Measurements from ENCODE around the gene RNF138.

DNA sequence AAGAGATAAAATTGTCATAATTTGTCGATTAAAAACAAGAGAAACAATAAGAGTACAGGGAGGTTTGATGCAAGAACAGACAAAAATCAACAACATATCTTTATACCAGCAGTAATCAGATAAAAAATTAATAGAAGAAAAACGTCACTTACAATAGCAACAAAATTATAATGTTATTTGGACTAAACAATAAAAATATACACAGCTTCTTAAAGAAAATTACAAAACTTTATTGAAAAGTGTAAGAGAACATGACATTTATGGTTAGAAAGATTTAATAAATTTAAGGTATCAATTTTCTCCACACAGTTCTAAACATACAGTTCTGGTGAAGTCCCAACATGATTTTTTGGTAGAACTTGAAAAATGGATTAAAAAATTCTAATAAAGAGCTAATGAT lies 12.8 kb downstream of the RNF138 start:
- TF ChIP-seq, protein P1, sequence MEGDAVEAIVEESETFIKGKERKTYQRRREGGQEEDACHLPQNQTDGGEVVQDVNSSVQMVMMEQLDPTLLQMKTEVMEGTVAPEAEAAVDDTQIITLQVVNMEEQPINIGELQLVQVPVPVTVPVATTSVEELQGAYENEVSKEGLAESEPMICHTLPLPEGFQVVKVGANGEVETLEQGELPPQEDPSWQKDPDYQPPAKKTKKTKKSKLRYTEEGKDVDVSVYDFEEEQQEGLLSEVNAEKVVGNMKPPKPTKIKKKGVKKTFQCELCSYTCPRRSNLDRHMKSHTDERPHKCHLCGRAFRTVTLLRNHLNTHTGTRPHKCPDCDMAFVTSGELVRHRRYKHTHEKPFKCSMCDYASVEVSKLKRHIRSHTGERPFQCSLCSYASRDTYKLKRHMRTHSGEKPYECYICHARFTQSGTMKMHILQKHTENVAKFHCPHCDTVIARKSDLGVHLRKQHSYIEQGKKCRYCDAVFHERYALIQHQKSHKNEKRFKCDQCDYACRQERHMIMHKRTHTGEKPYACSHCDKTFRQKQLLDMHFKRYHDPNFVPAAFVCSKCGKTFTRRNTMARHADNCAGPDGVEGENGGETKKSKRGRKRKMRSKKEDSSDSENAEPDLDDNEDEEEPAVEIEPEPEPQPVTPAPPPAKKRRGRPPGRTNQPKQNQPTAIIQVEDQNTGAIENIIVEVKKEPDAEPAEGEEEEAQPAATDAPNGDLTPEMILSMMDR (IDR thresholded peaks at IDR 0.05): no peak
- TF ChIP-seq FOXK1 (CRISPR knock-in tag; IDR thresholded peaks at IDR 0.05) (no peak), JUN (CRISPR knock-in tag; IDR thresholded peaks at IDR 0.05) (no peak), ZNF232 (CRISPR knock-in tag; IDR thresholded peaks at IDR 0.05) (no peak)
- TF ChIP-seq, protein P2, sequence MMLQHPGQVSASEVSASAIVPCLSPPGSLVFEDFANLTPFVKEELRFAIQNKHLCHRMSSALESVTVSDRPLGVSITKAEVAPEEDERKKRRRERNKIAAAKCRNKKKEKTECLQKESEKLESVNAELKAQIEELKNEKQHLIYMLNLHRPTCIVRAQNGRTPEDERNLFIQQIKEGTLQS (CRISPR knock-in tag; conservative IDR thresholded peaks at IDR 0.05): no peak
